AG08396 (cell line): ENCODE results near the gene SP4.
A peak's percentile ranks its signal among the peaks of the same experiment; 100 is the strongest.
"Not testable (repeated sequence)": the region's sequence is repeated elsewhere in the genome, so short reads cannot be mapped to it uniquely, and the experiment has no call there.

Experiments used
- DNase-seq: peaks from one replicate; pipeline ENCODE4 v3.0.0; 2012; ENCODE audit warnings: low spot score, mixed read lengths

SP4 gene

DNA sequence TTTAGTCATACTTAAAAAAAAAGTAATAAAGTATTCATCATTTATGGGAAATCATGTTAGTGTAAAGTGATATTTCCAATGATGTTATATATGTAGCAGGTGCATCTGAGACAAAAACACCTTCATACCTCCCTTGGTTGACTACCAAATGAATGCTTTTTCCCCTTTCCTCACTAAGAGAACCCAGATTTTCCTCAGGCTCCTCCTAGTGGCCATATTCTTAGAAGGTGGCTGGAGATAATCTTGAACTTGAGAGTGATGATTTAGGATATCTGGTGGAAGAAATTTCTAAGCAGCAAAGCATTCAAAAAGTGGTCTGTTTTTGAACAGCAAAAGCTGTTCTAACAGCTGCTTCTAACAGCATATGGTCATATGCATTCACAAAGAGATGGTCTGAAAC is 98.1 kb downstream of the SP4 start:
- DNase-seq = no peak

DNA sequence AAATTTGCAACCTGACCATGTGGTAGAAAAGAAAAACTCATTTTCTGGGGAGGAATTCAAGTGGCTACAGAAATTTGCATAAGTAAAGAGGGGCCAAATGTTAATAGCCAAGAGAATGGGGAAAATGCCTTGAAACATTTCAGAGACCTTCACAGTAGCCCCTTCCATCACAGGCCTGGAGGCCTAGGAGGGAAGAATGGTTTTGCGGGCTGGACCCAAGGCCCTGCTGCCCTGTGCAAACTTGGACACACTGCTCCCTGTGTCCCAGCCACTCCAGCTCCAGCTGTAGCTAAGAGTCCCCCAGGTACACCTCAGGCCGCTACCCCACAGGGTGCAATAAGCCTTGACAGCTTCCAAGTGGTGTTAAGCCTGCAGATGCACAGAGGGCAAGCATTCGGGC is 98.6 kb downstream of the SP4 start:
- DNase-seq = no peak

DNA sequence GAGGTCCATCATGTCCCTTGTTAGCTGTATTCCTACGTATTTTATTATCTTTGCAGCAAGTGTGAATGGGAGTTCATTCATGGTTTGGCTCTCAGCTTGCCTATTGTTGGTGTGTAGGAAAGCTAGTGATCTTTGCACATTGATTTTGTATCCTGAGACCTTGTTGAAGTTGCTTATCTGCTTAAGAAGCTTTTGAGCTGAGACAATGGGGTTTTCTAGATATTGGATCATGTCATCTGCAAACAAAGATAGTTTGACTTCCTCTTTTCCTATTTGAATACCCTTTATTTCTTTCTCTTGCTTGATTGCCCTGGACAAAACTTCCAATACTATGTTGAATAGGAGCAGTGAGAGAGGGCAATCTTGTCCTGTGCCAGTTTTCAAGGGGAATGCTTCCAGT is 104.6 kb downstream of the SP4 start:
- not testable (repeated sequence) for DNase-seq

DNA sequence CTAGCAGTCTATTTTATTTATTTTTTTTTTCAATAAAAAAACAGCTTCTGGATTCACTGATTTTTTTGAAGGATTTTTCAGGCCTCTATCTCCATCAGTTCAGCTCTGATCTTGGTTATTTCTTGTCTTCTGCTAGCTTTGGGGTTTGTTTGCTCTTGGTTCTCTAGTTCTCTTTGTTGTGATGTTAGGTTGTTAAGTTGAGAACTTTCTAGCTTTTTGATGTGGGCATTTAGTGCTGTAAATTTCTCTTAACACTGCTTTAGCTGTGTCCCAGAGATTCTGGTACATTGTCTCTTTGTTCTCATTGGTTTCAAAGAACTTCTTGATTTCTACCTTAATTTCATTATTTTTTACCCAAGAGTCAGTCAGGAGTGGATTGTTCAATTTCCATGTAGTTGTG is 105.8 kb downstream of the SP4 start:
- DNase-seq = not testable (repeated sequence)

DNA sequence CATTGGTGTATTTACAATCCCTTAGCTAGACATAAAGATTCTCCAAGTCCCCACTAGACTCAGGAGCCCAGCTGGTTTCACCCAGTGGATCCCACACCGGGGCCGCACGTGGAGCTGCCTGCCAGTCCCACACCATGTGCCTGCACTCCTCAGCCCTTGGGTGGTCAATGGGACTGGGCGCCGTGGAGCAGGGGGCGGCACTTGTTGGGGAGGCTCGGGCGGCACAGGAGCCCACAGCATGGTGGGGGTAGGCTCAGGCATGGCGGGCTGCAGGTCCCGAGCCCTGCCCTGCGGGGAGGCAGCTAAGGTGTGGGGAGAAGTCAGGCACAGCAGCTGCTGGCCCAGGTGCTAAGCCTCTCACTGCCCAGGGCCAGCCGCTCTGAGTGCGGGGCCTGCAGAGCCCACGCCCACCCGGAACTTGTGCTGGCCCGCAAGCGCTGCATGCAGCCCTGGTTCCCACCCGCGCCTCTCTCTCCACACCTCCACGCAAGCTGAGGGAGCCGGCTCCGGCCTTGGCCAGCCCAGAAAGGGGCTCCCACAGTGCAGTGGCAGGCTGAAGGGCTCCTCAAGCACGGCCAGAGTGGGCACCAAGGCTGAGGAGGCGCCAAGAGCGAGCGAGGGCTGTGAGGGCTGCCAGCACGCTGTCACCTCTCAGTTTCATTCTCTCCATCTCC is 108.7 kb downstream of the SP4 start:
- DNase-seq = not testable (repeated sequence)

DNA sequence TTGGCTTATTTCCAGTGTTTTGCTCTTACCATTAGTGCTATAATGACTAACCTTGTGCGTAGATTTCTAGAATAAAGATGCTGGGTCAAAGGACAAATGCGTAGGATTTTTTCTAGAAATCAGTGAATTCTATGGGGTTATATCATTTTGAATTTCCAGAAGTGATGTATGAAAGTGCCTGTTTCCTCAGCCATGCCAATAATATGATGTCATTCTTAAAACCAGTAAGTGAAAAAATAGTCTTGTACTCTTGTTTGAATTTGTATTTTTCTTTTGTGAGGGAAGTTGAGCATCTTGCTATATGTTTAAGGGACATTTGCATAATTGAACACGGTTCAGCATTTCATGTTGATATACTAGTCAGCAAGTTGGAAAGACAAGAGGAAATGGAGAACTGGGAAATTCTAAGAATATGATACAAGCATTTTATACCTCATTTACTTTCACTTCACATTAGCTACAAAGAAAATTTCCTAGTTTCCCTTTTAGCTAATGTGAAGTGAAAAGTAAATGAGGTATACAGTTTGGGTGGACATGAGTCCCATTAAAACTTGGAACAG is 111.1 kb downstream of the SP4 start:
- DNase-seq = no peak

DNA sequence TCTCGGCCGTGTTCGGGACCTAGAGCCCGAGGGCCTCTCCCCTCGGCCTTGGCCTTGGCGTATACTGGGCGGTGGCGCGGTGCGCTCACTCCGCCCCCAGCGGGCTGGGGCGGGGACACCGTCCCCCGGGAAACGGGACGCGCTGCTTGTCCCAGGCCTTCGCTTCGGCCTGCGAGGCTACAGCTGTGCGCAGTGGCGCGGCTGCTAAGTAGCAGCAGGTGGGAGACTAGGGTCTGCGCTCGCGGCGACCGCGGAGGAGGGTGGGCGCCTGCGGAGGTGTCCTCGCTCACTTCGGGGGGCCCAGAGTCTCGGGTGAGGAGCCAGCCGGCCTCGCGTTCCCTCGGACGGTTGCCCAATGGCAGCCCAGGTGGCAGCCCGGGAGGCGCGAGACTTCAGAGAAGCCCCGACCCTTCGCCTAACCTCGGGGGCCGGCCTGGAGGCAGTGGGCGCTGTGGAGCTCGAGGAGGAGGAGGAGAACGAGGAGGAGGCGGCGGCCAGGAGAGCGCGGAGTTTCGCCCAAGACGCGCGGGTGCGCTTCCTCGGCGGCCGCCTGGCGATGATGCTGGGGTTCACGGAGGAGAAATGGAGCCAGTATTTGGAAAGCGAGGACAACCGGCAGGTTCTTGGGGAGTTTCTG is 115.1 kb downstream of the SP4 start, which contains the start of gene DNAH11:
Gene DNAH11, plus strand, starts transcription at position 149 of the 637 bp plus-strand sequence. Its CDS starts 207 bp downstream, at position 356.
- DNase-seq = peak; percentile 39

DNA sequence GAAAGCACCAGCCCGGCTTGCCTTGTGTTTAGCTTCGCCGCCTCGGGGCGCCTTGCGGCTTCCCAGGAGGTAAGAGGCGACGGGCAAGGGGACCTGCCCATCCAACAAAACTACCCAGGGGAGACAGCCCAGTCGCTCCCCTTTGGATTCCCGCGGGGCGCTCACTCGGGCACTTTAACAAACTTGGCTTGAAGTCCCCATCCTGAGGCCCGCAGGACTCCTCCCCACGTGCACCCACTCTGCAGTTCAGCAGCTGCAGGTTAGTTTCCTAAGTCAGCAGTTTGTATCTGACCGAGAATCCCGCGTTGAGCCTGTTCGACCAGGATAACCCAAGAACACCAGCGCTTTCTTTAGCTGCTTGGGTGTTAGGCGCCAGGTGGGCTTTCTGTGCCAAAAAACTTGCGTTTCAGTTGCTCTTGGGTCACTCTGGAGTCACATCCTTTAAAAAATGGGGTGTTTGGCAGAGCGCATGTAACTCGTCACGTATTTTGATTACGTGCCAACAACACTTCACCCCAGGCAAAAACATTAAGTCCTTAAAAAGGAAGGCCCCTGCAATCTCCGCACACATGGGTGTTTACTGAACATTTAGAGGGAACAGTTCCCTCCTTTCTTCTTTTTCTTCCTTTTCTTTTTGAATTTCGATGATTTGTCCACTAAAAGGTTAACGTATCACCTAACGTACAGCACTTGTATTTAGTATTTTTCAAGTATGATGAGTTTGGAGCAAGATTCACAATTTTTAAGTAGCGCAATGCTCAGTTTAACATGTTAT is 115.8 kb downstream of the SP4 start:
- no peak for DNase-seq

DNA sequence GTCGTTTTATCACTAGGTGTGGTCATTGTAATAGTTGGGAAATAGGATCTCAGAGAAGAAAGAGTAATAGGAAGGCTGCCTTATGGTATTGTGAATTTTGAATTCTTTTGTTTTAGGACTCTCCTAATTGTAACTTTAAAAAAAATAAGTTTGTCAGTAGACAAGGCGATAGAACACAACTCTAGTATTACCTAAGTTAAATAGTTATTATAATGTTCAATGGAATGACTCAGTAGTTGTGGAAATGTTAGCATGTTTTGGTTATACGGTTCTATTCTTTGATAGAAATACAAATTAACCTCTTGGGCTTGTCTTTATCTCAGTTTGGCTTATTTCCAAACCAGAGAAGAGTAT is 116.4 kb downstream of the SP4 start:
- no peak for DNase-seq

DNA sequence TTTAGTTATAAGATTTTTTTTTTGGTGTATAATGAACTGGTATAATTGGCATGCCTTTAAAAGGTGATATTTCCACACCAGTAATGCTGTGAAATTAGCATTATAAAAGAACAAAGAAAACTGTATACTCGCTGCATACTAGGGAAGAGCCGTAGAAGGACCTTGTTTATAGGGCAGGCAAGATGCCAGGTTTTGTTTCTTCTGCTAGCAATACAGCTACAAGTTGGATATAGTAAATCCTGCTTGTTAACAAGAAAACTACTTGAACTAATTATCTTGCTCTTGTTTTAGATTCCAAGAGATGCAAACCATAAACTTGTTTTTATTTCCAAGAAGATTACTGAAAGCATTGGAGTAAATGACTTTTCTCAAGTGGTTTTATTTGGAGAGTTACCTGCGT is 116.8 kb downstream of the SP4 start:
- DNase-seq = no peak

DNA sequence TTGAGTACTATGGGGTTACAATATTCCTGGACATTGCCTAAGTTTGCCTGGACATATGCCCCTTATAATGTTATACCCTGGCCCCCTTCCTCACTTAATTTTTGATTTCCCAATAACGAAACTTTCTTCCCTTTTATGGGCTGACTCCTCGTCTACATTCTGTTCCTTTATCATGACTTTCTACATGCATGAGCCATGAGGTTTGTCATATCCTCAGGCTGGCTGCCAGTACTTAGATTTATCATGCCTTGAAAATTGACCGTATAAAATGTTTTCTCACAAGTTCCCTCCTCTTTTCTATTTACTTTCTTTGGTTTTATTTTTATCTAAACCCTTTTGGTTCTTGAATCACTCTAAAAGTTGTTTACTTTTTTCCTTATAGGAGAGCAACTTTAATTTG is 119.6 kb downstream of the SP4 start:
- DNase-seq = no peak

DNA sequence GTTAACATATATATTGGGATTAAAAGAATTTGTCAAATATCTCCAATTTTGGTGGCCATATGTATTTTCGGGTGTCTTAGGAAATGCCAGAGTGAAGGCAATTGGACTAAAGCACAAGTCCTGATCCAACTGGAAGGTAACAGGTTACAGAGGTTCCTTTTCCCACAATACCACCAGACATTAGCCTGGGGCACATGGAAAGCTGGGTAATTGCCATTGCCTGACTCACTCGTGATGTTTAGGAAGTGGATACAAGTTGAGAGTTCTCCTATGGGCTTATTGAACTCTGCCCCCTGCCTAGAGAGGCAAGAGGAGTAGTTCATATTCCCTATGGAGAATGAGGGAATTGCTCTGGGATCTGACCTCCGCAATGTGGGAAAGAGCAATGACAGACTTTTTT is 120.6 kb downstream of the SP4 start:
- DNase-seq = no peak

DNA sequence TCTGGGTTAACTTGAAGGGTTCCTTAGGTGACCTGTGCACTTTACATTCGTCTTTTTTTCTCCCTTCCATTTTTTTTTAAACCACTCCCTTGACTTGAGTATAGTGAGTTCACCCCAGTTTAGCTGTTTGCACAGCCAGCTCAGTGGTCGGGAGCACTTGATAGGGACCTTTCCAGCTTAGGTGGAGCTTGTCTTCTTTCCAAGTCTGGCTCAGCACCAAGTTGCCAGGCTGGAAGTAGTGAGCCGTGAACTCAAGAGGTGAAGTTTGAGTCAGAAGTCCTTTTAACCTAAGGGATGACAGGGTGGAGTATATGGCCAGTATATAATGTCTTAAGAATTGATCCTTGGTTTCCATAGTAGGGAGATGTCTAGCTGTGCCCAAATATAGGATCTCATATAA is 122.2 kb downstream of the SP4 start:
- no peak for DNase-seq

DNA sequence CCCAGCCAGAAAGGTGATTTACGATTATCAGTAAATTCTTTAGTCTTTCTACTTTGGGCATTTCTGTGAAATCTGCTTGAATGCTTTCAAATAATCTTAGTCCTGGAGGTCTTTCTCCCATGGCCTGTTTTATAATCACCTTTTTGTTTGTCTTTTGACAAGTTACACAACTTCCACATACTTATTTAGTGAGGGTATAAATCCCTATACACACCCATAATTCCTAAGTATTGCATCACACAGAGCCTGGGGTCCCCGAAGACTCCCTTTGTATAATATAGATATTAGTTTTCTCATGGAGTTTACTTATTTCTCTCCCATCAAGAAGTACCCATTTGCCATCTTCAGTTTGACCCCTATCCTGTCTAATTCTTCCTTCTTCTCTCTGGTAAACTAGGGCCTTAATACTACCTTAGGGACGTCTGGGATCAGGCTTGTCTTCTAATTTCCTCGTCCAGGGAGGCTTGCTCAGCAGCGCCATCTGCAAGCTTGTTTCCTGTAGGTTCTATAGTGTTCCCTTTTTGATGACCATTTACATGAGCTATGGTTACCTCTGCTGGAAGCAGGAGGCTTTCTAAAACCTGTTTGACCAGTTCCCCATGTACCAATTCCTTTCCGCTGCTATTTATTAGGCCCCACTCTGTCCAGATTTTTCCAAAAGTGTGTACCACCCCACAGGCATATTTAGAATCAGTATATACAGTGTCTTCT is 123.1 kb downstream of the SP4 start:
- DNase-seq = no peak

DNA sequence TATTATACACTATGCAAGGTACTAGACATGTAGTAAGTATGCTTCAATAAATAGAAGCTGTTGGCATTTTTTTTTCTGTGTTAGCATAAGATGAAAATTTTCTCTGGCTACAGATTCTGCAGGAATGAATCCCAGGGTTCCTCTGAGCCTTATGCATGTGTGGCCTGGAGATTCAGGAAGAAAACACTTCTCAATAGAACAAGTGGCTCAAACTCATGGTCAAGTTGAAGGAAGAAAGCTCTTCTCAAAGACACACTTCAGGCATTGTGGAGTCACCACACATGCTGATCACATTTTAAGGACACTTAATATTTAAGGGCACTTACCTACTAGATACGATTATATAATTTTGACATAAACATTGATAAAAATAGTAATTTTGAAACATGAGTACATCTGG is 134.5 kb downstream of the SP4 start:
- DNase-seq = no peak
